DOHH2 (cell line): ENCODE measurements around the gene CABLES1.

Source experiments
- H3F3A ChIP-seq: fragments of 200-600 bp; sonication (generic), shearing (Covaris generic); 2 replicates; pipeline ENCODE4 v1.6.0; 2016; ENCODE audit warnings: antibody characterized with exemption, mild to moderate bottlenecking; ENCODE audit not compliant: control insufficient read depth, insufficient read depth
- H3K27ac ChIP-seq: fragments of 200-600 bp; sonication (generic); 2 replicates; pipeline ENCODE4 v1.5.1; 2014; ENCODE audit warnings: low read depth, mild to moderate bottlenecking, low read length, moderate library complexity
- H3K27me3 ChIP-seq: fragments of 200-600 bp; sonication (generic); 2 replicates; pipeline ENCODE4 v1.6.1; 2014; ENCODE audit warnings: mild to moderate bottlenecking, low read length, mixed read lengths; ENCODE audit not compliant: control insufficient read depth
- H3K36me3 ChIP-seq: fragments of 200-600 bp; sonication (generic); 2 replicates; pipeline ENCODE4 v1.6.1; 2014; ENCODE audit warnings: mild to moderate bottlenecking, low read length, moderate library complexity, mixed read lengths; ENCODE audit not compliant: control insufficient read depth
- H3K4me1 ChIP-seq: fragments of 200-600 bp; sonication (generic); 2 replicates; pipeline ENCODE4 v1.6.1; 2014; ENCODE audit warnings: mild to moderate bottlenecking, low read length, mixed read lengths; ENCODE audit not compliant: control insufficient read depth
- H3K4me2 ChIP-seq: fragments of 200-600 bp; sonication (generic); 2 replicates; pipeline ENCODE4 v1.6.0; 2014; ENCODE audit warnings: mild to moderate bottlenecking, low read length, moderate library complexity
- H3K4me3 ChIP-seq: fragments of 200-600 bp; sonication (generic); 2 replicates; pipeline ENCODE4 v1.5.1; 2014; ENCODE audit warnings: mild to moderate bottlenecking, low read length, mixed read lengths
- H3K79me2 ChIP-seq: fragments of 200-600 bp; sonication (generic); 2 replicates; pipeline ENCODE4 v1.6.1; 2014; ENCODE audit warnings: mild to moderate bottlenecking, low read length, mixed read lengths; ENCODE audit not compliant: control insufficient read depth
- H3K9me2 ChIP-seq: fragments of 200-600 bp; sonication (generic); replicated peaks from 2 replicates; pipeline ENCODE4 v1.6.1; 2014; ENCODE audit warnings: mild to moderate bottlenecking, low read length, mixed read lengths; ENCODE audit not compliant: control insufficient read depth
- H3K9me3 ChIP-seq: fragments of 200-600 bp; sonication (generic); 2 replicates; pipeline ENCODE4 v1.6.1; 2014; ENCODE audit warnings: antibody characterized with exemption, low read length, mixed read lengths; ENCODE audit not compliant: control insufficient read depth, insufficient read depth
- H4K20me1 ChIP-seq: fragments of 200-600 bp; sonication (generic); 2 replicates; pipeline ENCODE4 v1.6.0; 2014; ENCODE audit warnings: low read depth, mild to moderate bottlenecking, antibody characterized with exemption, low read length, moderate library complexity; ENCODE audit not compliant: control insufficient read depth, insufficient read depth
- EZH2phosphoT487 ChIP-seq: fragments of 200-600 bp; sonication (generic); IDR thresholded peaks from 2 replicates; pipeline ENCODE4 v1.6.1; 2017; ENCODE audit warnings: borderline replicate concordance, mild to moderate bottlenecking, antibody characterized with exemption, low read length, moderate library complexity, mixed read lengths
- TF ChIP-seq, protein P1 (sequence below): fragments of 200-600 bp; sonication (generic); IDR thresholded peaks from one replicate; pipeline ENCODE4 v1.5.1; 2014; ENCODE audit warnings: antibody characterized with exemption, mild to moderate bottlenecking, low read depth, low read length; ENCODE audit not compliant: poor library complexity, severe bottlenecking

CABLES1 gene

DNA sequence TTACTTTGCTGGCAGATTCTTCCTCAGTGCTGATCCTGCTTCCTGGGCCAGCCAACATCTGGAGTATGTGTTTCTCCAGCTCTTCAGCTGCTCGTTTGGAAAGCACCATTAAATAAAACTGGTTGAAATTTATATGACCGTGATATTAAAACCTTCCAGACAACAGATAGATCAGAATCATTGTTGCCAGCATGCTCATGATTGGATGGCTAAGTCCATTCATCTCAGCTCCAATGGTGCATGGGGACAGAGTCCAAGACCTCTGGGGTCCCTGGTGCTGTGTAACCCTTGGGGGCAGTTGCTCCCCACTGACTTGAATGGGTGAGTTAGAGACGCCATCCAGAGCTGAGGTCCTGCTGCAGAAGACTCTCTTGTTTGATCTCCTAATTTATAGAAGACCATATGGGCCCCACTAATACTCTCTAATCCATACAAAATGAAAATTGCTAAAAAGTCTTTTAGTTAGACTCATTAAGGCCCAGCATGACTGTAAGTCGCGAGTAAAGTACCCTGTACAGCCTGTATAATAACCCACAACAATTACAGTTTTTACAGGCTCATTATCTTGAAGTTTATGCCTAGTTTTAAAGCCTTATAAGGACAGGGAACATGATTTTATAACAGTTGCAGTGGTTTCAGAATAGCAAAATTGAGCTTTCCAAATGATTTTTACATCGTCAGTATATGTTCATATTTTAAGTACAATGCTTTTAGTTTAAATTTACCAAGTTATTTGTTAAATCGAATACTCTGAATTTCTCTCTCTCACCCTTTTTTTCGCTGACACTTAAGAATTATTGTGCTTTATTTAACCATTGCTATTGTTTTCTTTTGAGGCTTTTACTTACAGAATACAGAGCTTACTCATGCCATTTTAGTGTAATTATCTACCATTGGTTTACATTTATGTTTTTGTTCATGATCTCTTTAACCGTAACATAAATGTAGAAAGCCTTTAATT is 60.0 kb downstream of the CABLES1 start:
- Histone ChIP-seq H3K4me1 (peaks cover 17% of the 10 kb centered on the region), H3K36me3 (no peaks in the 10 kb centered on the region), H3K9me2 (no peaks in the 10 kb centered on the region), H3K79me2 (no peaks in the 10 kb centered on the region), H3K27me3 (no peaks in the 10 kb centered on the region), H4K20me1 (no peaks in the 10 kb centered on the region), H3K4me2 (no peak overlapping the region), H3K9me3 (no peaks in the 10 kb centered on the region), H3K27ac (no peak overlapping the region), H3F3A (no peaks in the 10 kb centered on the region), H3K4me3 (no peak overlapping the region)
- TF ChIP-seq, protein P1, sequence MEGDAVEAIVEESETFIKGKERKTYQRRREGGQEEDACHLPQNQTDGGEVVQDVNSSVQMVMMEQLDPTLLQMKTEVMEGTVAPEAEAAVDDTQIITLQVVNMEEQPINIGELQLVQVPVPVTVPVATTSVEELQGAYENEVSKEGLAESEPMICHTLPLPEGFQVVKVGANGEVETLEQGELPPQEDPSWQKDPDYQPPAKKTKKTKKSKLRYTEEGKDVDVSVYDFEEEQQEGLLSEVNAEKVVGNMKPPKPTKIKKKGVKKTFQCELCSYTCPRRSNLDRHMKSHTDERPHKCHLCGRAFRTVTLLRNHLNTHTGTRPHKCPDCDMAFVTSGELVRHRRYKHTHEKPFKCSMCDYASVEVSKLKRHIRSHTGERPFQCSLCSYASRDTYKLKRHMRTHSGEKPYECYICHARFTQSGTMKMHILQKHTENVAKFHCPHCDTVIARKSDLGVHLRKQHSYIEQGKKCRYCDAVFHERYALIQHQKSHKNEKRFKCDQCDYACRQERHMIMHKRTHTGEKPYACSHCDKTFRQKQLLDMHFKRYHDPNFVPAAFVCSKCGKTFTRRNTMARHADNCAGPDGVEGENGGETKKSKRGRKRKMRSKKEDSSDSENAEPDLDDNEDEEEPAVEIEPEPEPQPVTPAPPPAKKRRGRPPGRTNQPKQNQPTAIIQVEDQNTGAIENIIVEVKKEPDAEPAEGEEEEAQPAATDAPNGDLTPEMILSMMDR, result no peak
- no peak for TF ChIP-seq EZH2phosphoT487

DNA sequence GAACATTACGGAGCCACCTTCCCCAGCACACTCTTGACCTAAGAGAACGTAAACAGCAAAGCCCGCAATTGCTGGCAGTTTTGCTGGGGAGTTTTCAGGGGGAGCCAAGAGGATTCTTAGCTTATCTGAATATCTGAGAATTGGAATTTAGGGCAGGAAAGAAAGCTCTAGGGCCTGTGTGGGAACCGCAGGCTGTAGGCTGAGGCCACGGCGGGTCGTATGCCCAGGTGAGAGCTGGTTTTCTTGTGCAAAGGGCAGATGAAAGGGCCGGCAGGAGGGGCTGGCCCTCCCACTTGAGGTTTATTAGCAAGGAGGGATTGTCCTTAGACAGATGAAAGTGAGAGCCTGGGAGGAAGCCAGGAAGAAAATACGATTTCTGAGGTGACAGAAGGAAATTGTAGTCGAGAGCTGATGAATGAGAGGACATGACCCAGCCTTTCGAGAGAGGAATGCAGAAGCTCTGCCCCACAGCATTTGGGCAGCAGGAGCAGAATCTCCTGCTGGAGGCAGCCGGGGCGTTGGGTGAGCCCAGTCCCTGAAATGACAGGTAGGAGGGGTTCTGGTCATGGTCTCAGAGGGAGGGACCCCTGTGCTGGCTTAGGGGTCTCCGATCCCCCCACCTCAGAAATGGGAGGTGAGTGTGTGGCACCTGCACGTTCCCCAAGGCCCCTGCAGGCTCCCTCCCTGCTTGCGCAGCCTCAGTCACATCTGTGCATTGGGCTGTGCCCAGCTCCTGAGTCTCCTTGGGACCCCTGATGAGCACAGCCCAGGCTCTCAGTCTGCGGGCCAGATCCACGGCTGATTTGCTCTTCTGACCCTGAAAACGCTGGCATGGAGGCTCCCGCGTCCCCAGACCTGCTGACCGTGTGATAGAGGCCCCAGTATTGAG is 61.1 kb downstream of the CABLES1 start:
- no peaks in the 10 kb centered on the region for H3F3A ChIP-seq
- peaks cover 22% of the 10 kb centered on the region for H3K4me1 ChIP-seq
- H3K9me2 ChIP-seq, result no peaks in the 10 kb centered on the region
- no peak overlapping the region for H3K27ac ChIP-seq
- TF ChIP-seq, protein P1, result no peak
- no peak for TF ChIP-seq EZH2phosphoT487
- no peaks in the 10 kb centered on the region for H4K20me1 ChIP-seq
- no peaks in the 10 kb centered on the region for H3K9me3 ChIP-seq
- H3K4me3 ChIP-seq, result no peak overlapping the region
- H3K36me3 ChIP-seq, result no peaks in the 10 kb centered on the region
- H3K27me3 ChIP-seq, result no peaks in the 10 kb centered on the region
- no peak overlapping the region for H3K4me2 ChIP-seq
- no peaks in the 10 kb centered on the region for H3K79me2 ChIP-seq

- H3F3A ChIP-seq, result no peaks in the 10 kb centered on the region
- H3K27me3 ChIP-seq, result no peaks in the 10 kb centered on the region
- H3K36me3 ChIP-seq, result no peaks in the 10 kb centered on the region
- H3K9me3 ChIP-seq, result no peaks in the 10 kb centered on the region
- no peak overlapping the region for H3K4me3 ChIP-seq
- no peaks in the 10 kb centered on the region for H3K79me2 ChIP-seq
- no peaks in the 10 kb centered on the region for H3K9me2 ChIP-seq
- no peaks in the 10 kb centered on the region for H4K20me1 ChIP-seq
- H3K4me2 ChIP-seq, result no peak overlapping the region
- peaks cover 12% of the 10 kb centered on the region for H3K4me1 ChIP-seq
- no peak overlapping the region for H3K27ac ChIP-seq
- TF ChIP-seq, protein P1, result no peak
- TF ChIP-seq EZH2phosphoT487, result no peak
Measured at GRCh38 chr18:23198217-23198845, 63.0 kb downstream of the CABLES1 start.
